Skeletal muscle satellite cell (primary cell): ENCODE measurements around the gene PARL.

Experiments used
- H3K27me3 ChIP-seq: 2 replicates; pipeline ENCODE4 v1.7.0; 2013; ENCODE audit warnings: low read length; ENCODE audit not compliant: control insufficient read depth, insufficient read depth
- H3K36me3 ChIP-seq: 2 replicates; pipeline ENCODE4 v1.7.0; 2013; ENCODE audit warnings: mild to moderate bottlenecking, control low read depth, low read length; ENCODE audit not compliant: insufficient read depth
- H3K4me1 ChIP-seq: 2 replicates; pipeline ENCODE4 v1.7.0; 2013; ENCODE audit warnings: low read length; ENCODE audit not compliant: control insufficient read depth, insufficient read depth
- H3K4me2 ChIP-seq: 2 replicates; pipeline ENCODE4 v1.7.0; 2013; ENCODE audit warnings: mild to moderate bottlenecking, low read length
- H3K4me3 ChIP-seq: 2 replicates; pipeline ENCODE4 v1.7.0; 2013; ENCODE audit warnings: low read length
- H3K9ac ChIP-seq: 2 replicates; pipeline ENCODE4 v1.7.0; 2013; ENCODE audit warnings: mild to moderate bottlenecking, low read depth, low read length, moderate library complexity
- H3K9me3 ChIP-seq: replicated peaks from 2 replicates; pipeline ENCODE4 v1.7.0; 2013; ENCODE audit warnings: mild to moderate bottlenecking, control low read depth, low read length

Gene PARL

DNA sequence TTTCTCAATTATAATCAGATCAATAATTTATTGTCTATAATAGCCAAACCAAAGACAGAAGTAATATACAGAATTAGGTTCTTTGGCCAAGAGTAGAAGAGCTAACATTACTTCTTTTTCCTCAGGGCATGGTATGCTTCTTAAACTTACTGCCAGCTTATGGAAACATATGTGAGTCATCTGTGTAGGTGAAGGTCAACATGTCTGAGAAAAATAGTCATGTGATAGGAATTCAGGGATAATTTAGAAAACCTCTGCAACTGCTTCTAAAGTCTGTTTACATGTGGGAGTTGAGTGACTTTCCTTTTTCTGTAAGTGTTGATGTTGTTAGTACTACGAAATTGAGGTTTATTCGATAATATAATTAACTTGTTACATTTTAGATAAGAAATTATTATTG, 40.1 kb downstream of the PARL start:
- no peak overlapping the region for H3K4me3 ChIP-seq
- peaks cover 20% of the 10 kb centered on the region for H3K4me1 ChIP-seq
- H3K4me2 ChIP-seq, result peak overlapping the region; percentile 22
- H3K9ac ChIP-seq, result no peak overlapping the region
- H3K9me3 ChIP-seq, result no peaks in the 10 kb centered on the region
- no peaks in the 10 kb centered on the region for H3K27me3 ChIP-seq
- peaks cover 39% of the 10 kb centered on the region for H3K36me3 ChIP-seq

DNA sequence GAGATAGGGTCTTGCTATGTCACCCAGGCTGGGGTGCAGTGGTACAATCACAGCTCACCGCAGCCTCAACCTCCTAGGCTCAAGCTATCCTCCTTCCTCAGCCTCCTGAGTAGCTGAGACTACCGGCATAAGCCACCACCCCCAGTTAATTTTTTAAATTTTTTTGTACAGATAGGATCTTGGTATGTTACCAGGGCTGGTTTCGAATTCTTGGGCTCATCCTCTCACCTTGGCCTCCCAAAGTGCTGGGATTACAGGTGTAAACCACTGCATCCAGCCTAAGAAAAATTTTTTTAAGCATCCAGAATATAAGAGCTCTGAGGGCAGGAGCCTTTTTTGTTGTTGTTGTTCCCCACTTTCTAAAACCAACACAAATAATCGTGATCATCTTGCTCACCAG, 44.9 kb downstream of the PARL start:
- Histone ChIP-seq H3K9me3 (no peaks in the 10 kb centered on the region), H3K36me3 (peaks cover 51% of the 10 kb centered on the region), H3K9ac (no peak overlapping the region), H3K27me3 (no peaks in the 10 kb centered on the region), H3K4me2 (no peak overlapping the region), H3K4me1 (peaks cover 8% of the 10 kb centered on the region), H3K4me3 (no peak overlapping the region)

- no peaks in the 10 kb centered on the region for H3K9me3 ChIP-seq
- H3K4me2 ChIP-seq, result no peak overlapping the region
- no peaks in the 10 kb centered on the region for H3K27me3 ChIP-seq
- peaks cover 57% of the 10 kb centered on the region for H3K36me3 ChIP-seq
- no peak overlapping the region for H3K4me3 ChIP-seq
- H3K4me1 ChIP-seq, result no peaks in the 10 kb centered on the region
- H3K9ac ChIP-seq, result no peak overlapping the region
Measured at GRCh38 chr3:183837894-183838293, 46.8 kb downstream of the PARL start.

- Histone ChIP-seq H3K4me2 (no peak overlapping the region), H3K4me1 (no peaks in the 10 kb centered on the region), H3K9me3 (no peaks in the 10 kb centered on the region), H3K36me3 (peaks cover 62% of the 10 kb centered on the region), H3K27me3 (no peaks in the 10 kb centered on the region), H3K4me3 (no peak overlapping the region), H3K9ac (no peak overlapping the region)
Measured at GRCh38 chr3:183837390-183837789, 47.3 kb downstream of the PARL start.

- peaks cover 51% of the 10 kb centered on the region for H3K36me3 ChIP-seq
- H3K9ac ChIP-seq, result no peak overlapping the region
- no peaks in the 10 kb centered on the region for H3K9me3 ChIP-seq
- no peaks in the 10 kb centered on the region for H3K4me1 ChIP-seq
- H3K4me3 ChIP-seq, result no peak overlapping the region
- H3K27me3 ChIP-seq, result no peaks in the 10 kb centered on the region
- H3K4me2 ChIP-seq, result no peak overlapping the region
Measured at GRCh38 chr3:183833516-183833915, 51.2 kb downstream of the PARL start.

- H3K27me3 ChIP-seq, result no peaks in the 10 kb centered on the region
- H3K36me3 ChIP-seq, result peaks cover 44% of the 10 kb centered on the region
- H3K4me3 ChIP-seq, result no peak overlapping the region
- peaks cover 3% of the 10 kb centered on the region for H3K4me1 ChIP-seq
- no peak overlapping the region for H3K9ac ChIP-seq
- H3K4me2 ChIP-seq, result no peak overlapping the region
- no peaks in the 10 kb centered on the region for H3K9me3 ChIP-seq
Measured at GRCh38 chr3:183830187-183830586, 54.5 kb downstream of the PARL start.

DNA sequence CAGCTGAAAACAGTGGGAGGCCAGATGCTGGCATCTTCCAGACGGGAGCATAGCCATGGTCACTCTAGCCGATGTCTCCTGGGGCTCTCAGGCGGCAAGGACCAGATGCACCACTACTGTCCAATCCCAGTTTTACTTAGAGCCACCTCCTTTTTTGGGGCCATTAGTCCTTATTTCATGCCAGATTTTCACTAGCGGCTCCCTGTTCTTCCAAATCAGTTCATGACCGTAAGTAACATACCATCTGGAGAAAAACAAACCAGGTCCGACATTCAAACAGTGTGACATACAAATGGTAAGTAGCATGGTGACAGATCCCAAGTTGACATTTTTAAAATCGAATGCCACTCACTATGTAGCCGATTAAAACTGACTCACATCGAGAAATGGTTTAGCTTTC, 55.2 kb downstream of the PARL start:
- Histone ChIP-seq H3K4me1 (peaks cover 5% of the 10 kb centered on the region), H3K27me3 (no peaks in the 10 kb centered on the region), H3K9me3 (no peaks in the 10 kb centered on the region), H3K4me2 (no peak overlapping the region), H3K36me3 (peaks cover 44% of the 10 kb centered on the region), H3K9ac (no peak overlapping the region), H3K4me3 (no peak overlapping the region)

DNA sequence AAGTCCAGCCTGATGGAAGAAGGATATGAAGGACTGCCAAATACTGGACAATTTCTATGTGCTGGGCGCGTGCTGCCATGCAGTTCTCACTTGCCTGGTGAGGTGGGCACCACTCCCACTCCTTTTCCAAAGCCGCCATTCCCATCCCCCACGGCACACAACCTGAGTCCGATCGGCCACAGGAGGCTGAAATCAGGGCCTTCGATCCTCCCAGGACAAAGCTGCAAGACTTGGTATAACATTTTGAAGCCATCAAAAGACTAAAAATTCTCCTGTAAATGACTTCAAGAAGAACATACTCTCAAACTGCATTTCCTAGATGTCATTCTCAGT, 56.2 kb downstream of the PARL start:
- Histone ChIP-seq H3K9me3 (no peaks in the 10 kb centered on the region), H3K27me3 (no peaks in the 10 kb centered on the region), H3K9ac (no peak overlapping the region), H3K4me2 (no peak overlapping the region), H3K36me3 (peaks cover 37% of the 10 kb centered on the region), H3K4me3 (no peak overlapping the region), H3K4me1 (peaks cover 8% of the 10 kb centered on the region)

DNA sequence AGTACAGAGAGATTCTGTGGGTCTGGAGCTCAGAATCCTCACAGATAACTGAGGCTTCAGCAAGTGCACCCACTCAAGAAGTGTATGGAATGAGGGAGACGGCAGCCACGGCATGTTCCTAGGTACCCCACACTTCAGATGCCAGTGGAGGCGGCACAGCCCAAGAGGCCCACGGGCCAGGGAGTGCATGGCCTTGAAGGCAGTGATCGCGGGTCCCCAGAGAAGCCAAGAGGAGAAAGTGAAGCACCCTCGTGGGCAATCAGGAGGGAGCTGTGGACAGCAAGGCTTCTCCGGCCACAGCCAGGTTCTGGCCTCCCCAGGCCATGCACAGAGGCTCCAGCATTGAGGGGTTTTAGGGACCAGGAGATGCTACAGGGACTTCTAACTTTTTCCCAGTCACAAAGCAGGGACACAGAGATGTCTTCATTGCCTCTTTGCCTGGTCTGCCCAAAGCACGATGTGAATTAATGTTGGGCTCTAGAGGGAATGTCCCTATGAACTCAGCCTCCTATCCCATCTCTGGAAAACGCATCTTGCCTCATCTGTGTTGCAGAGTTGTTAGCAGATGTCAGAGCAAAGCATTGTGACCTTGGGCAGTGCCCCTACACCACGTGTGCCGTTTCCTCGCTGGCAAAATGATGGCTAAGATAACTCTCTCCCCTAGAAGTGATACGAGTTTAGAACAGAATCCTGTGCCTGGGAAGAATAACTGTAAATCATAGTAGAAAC, 56.7 kb downstream of the PARL start:
- Histone ChIP-seq H3K36me3 (peaks cover 32% of the 10 kb centered on the region), H3K4me2 (no peak overlapping the region), H3K4me1 (peaks cover 8% of the 10 kb centered on the region), H3K9ac (no peak overlapping the region), H3K9me3 (no peaks in the 10 kb centered on the region), H3K27me3 (no peaks in the 10 kb centered on the region), H3K4me3 (no peak overlapping the region)

DNA sequence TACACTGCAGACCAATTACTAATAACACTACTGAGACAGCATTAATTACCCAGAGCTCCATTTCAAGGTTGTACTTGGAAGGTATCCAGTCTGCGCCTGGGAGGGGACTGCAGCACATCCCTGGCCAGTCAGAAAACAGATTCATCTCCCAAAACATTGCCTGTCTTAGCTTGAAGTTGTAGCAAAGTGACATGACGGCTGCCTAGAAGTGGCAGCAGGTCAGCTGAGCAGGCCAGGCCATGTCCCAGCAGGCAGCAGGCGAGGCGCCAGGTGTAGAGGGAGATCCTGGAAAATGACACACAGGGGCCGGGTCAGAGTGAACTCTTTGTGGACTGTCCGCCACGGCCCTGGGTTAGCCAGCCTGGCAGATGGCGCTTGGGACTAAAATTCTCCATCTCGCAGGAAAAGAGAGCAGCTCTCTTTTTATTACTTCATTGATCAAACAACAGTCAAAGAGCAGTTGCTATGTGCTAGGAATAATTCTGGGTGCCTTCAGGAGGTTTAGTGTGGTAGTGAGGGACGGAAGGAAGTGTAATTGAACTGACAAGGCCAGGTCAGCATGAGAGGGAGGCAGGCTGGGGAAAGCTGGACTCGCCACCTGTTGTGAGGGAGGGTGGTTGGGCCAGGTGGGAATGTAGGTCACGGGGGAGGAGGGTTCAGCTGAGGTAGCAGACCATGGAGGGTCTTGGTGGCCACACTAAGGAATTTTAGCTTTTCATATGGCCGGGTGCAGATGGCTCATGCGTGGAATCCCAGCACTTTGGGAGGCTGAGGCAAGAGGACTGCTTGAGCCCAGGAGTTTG, 58.0 kb downstream of the PARL start:
- peaks cover 26% of the 10 kb centered on the region for H3K36me3 ChIP-seq
- H3K9ac ChIP-seq, result no peak overlapping the region
- H3K4me2 ChIP-seq, result no peak overlapping the region
- H3K9me3 ChIP-seq, result no peaks in the 10 kb centered on the region
- peaks cover 8% of the 10 kb centered on the region for H3K4me1 ChIP-seq
- no peak overlapping the region for H3K4me3 ChIP-seq
- no peaks in the 10 kb centered on the region for H3K27me3 ChIP-seq

DNA sequence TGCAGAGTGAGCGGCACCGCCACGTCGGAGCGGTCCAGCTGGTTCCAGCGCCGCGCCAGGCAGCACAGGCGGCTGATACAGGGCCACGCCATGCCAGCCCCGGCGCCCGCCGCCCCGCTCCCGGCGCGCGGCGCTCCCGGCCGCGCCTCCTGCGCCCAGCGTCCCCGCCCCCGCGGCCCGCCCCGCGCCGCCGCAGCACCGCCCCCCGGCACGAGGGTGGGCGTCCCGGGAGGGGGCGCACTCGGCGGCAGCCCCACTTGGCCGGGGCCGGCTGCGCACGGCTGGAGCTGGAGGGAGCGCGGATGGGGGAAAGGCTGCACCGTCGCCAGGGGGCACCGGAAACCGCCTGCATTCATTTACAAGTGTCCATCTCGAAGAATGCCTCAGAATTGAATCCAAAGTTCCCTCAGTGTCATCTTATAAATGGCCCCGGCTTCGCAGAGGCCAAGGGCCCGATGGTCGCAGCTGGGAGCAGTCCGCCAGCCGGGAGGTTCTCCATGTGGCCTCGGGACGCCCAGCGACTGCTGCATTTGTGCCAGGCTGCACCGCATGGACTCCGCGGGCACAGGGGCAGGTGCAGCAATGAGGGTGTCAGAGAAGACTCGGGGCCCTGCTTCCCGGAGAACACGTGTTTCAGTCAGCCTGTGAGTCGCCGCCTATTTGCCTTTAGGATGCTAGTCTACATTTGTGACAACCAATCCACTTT, 59.1 kb downstream of the PARL start, which contains the start of gene MAP6D1:
Gene MAP6D1 (minus strand): TSS at position 122 of the 706 bp plus-strand sequence. CDS start 30 bp downstream, at position 92.
- Histone ChIP-seq H3K9me3 (no peaks in the 10 kb centered on the region), H3K9ac (peak within 1 kb of the TSS; percentile 73), H3K36me3 (peaks cover 23% of the 10 kb centered on the region), H3K4me3 (peak within 1 kb of the TSS; percentile 88), H3K27me3 (no peaks in the 10 kb centered on the region), H3K4me2 (peak within 1 kb of the TSS; percentile 98), H3K4me1 (peaks cover 8% of the 10 kb centered on the region)
